ENCODE results near the gene PAEP.

DNA sequence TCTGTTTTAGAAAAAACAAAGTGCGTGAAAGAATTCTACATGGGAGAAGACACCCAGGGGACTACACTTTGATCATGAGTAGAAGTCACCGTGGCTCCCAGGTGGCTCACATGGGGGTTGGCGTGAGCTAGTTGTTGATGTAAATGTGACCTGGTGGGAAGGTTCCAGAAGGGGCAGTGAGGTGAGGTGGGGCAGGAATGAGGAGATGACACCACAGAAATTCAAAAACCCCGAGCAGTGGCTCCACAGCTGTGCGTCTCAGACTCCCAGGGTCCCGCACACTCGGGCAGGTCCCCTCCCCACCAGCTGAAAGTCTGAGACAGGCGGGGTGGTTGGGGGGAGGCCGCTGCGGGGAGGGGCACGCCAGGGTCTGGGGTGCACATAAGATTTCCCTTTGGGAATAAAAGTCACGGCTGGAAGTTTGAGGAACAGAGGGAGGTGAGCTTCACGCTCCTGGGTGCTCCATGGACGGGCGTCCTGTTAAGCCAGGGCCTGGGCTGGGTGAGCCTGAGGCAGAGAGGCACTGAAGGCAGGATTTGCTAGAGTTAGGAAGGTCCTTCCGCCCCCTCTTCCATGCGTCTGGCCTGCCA is 47.9 kb downstream of the PAEP start:
- no peak for TF ChIP-seq EZH2phosphoT487 (IDR thresholded peaks at IDR 0.05; ENCODE audit: insufficient read depth, low read depth)
- TF ChIP-seq EZH2 (IDR thresholded peaks at IDR 0.05; ENCODE audit: insufficient read depth, poor library complexity, severe bottlenecking), result no peak

Measured in GM23248 (cell line).